GM13977 (cell line): Measurements from ENCODE around the gene TLK1.
"Not testable (repeated sequence)": the region's sequence is repeated elsewhere in the genome, so short reads cannot be mapped to it uniquely, and the experiment has no call there.

Experiments
- DNase-seq: peaks from one replicate; pipeline ENCODE4 v3.0.0; 2012; ENCODE audit warnings: low spot score
- in situ Hi-C: fragments of 300-500 bp; cut with MboI; formaldehyde crosslinking; loops from one replicate; pipeline ENCODE4 v1.12.0; 2022; ENCODE audit warnings: low sequenced_read_pairs, low pct_unique_long_range_greater_than_20kb, mixed read lengths, inconsistent platforms; ENCODE audit not compliant: unreplicated experiment
- TF ChIP-seq, protein P1 (sequence below): IDR thresholded peaks from 2 replicates; pipeline ENCODE4 v1.5.1; 2012; ENCODE audit warnings: mild to moderate bottlenecking, control low read depth; ENCODE audit not compliant: insufficient read depth; ENCODE audit errors: extremely low read depth, missing control alignments

TLK1 gene

DNA sequence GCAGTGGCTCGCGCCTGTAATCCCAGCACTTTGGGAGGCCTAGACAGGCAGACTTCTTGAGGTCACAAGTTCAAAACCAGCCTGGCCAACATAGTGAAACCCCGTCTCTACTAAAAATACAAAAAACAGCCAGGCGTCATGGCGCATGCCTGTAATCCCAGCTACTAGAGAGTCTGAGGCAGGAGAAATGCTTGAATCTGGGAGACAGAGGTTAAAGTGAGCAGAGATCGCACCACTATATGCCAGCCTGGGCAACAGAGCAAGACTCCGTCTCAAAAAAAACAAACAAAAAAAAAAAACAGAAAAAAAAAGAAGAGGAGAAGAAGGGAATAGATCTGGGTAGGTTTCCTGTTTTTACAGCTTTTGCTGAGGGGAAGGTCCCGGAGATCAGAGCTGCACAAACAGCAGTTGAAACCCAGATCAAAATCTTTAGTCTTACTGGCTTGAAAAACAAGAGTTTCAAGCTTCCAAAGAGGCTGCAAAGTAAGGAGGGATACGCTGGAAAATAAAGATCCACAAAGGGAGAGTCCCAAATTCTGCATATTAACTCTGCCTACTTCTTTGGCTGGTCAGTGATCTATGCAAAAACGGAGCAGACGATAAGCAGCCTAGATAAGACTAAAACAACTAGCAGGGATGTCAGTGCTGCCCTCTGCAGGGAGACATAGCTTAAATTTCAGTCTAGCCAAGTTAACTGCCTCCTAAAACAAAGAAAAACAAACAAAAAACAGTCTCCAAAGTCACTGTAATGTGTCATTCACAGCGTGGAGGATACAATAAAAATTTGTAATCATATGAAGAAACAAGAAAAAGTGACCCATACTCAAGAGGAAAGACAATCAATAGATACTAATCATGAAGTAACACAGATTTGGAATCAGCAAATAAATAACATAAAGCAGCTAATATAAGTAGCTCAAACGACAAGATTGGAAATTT, 74.1 kb downstream of the TLK1 start:
- in situ Hi-C loops = no loop called here
- peak; percentile 9 for DNase-seq
- TF ChIP-seq, protein P1, sequence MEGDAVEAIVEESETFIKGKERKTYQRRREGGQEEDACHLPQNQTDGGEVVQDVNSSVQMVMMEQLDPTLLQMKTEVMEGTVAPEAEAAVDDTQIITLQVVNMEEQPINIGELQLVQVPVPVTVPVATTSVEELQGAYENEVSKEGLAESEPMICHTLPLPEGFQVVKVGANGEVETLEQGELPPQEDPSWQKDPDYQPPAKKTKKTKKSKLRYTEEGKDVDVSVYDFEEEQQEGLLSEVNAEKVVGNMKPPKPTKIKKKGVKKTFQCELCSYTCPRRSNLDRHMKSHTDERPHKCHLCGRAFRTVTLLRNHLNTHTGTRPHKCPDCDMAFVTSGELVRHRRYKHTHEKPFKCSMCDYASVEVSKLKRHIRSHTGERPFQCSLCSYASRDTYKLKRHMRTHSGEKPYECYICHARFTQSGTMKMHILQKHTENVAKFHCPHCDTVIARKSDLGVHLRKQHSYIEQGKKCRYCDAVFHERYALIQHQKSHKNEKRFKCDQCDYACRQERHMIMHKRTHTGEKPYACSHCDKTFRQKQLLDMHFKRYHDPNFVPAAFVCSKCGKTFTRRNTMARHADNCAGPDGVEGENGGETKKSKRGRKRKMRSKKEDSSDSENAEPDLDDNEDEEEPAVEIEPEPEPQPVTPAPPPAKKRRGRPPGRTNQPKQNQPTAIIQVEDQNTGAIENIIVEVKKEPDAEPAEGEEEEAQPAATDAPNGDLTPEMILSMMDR = peak; percentile 58

DNA sequence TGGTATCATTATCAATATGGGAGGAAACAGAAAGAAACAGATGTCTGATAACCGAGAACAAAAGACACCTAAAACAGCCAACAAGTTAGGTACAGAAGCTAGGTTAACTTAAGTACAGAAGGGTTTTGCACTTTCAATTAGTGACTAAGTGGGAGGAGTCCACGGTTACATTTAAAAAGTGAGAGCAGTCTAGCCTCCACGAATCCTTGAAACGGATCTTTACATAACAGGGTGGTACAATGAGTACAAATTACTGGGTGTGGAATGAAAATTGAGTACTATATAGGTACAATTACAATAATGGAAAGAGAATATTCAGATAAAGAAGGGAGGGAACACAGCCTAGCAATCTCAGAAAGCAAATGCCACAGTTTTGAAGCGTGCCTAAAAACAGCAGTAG, 76.6 kb downstream of the TLK1 start:
- DNase-seq = no peak
- TF ChIP-seq, protein P1 = no peak
- in situ Hi-C loops = no loop called here

DNA sequence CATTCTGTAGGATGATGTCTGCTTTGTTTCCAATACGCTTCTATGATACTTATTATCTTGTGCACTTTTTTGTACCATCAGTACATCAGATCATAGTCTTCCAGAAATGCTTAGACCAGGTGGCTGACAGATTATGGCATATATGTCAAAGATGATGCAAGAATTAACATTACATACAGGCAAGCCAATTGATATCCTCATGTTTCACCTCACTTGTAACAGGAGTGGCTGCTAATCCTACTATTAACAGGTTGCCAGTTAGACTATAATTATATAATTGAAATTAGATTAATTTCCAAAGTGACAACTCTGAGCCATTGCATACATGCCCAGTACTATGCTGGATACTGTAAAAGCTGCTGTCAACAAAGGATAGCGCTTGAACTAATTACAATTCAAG, 77.2 kb downstream of the TLK1 start:
- TF ChIP-seq, protein P1 = no peak
- in situ Hi-C loops = no loop called here
- DNase-seq = no peak

DNA sequence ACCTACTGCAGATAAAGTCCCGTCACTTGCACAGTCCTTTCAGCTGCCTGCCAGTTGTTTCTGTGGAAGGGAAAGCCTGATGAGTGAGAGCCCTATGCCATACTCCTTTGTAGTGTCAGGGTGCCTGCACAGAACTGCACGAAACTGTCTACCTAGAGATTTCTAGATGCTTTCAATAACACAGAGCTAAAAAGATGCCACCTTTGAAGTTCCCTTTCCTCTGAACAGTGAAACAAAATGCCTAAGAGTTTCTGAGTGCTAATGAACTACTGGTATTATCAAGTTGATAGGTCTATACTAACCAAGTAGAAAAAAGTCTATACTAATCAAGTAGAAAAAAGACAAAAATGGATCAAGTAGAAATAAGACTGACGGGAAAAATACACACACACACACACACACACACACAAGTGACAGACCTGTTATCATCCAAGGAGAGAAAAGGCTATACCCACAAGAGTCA, 79.0 kb downstream of the TLK1 start:
- no peak for DNase-seq
- TF ChIP-seq, protein P1 = no peak
- in situ Hi-C loops = no loop called here

DNA sequence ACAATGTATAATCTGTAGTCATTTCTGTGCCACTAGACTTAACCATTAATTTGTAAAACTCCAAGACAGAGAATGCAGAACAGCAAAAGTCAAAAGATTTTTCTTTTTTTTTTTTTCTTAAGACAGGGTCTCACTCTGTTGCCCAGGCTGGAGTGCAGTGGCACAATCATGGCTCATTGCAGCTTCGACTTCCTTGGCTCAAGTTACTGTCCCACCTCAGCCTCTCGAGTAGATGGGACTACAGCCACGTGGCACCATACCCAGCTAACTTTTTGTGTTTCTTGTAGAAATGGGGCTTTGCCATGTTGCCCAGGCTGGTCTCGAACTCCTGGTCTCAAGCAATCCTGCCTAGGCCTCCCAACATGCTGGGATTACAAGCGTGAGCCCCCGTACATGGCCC, 80.1 kb downstream of the TLK1 start:
- DNase-seq = no peak
- TF ChIP-seq, protein P1 = no peak
- in situ Hi-C loops = no loop called here

DNA sequence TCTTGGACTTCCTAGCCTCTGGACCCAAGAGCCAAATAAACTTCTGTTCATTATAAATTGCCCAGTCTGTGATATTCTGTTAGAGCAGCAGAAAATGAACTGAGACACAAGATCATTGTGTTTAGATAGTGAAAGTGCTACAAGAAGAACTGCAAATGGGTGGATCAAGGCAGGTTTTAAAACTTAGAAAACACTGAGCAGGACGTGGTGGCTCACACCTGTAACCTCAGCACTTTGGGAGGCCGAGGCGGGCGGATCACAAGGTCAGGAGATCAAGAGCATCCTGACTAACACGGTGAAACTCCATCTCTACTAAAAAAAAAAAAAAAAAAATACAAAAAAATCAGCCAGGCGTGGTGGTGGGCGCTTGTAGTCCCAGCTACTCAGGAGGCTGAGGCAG, 84.3 kb downstream of the TLK1 start:
- DNase-seq, in situ Hi-C loops: not testable (repeated sequence)

DNA sequence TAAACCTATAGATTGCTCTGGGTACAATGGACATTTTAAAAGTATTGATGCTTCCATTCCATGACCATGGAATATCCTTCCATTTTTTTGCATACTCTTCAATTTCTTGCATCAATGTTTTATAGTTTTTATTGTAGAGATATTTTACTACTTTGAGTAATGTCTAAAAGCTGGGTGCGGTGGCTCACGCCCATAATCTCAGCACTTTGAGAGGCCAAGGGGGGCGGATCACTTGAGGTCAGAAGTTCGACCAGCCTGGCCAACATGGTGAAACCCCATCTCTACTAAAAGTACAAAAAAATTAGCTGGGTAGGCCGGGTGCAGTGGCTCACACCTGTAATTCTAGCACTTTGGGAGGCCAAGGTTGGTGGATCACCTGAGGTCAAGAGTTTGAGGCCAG, 88.5 kb downstream of the TLK1 start:
- in situ Hi-C loops = no loop called here
- no peak for DNase-seq
- TF ChIP-seq, protein P1 = no peak
